LNCAP (cell line): Measurements from ENCODE around the gene DNAJB12.

Experiments used
- CTCF ChIP-seq: fragments of 450-650 bp; IDR thresholded peaks from 2 replicates; pipeline ENCODE4 v1.5.1; 2017; ENCODE audit warnings: mild to moderate bottlenecking

Gene DNAJB12

DNA sequence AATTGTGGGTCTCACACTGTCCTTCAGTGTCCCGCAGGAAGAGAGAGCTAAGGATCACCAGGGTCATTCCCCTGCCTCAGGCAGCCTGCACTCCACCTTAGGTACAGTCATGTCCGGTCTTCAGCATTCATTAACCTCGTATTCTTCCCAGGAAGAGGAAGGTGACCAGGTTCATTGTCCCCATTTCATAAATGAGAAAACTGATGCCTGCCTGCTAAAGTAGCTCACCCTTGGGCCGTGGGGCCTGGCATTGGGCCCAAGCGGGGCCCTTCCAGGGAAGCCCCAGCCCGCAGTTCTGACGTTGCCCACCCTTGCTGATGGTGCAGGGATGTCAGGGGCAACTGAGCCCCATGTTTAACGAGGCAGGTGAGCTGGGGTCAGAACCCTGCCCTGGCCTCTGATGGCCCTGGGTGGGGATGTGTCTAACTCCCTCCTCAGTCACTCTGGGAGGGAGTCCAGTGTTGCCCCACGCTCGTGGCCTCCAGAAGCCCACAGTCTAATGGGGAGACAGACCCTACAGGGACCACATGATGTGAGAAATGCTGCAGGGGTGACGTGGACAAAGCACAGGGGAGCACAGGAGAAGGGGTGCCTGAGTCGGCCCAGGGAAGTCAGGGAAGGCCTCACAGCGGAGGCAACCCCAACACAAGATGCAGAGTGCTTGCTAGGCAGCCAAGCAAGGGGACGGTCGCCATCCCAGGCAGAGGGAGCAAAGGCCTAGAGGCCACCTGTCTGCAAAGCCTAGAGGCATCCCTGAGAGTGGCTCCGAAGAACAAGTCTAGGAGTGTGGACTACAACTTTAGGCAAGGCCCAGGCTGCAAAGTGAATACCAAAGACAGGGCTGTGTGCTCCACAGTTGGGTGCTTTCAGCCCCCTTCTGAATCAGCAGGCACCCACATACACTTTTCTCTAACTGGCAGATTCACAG is 55.9 kb downstream of the DNAJB12 start:
- TF ChIP-seq CTCF, result no peak

- no peak for TF ChIP-seq CTCF
These were observed 56.7 kb downstream of the DNAJB12 start for GRCh38 chr10:72297805-72298591.

- TF ChIP-seq CTCF, result no peak
These were observed 57.4 kb downstream of the DNAJB12 start for GRCh38 chr10:72297281-72297804.

DNA sequence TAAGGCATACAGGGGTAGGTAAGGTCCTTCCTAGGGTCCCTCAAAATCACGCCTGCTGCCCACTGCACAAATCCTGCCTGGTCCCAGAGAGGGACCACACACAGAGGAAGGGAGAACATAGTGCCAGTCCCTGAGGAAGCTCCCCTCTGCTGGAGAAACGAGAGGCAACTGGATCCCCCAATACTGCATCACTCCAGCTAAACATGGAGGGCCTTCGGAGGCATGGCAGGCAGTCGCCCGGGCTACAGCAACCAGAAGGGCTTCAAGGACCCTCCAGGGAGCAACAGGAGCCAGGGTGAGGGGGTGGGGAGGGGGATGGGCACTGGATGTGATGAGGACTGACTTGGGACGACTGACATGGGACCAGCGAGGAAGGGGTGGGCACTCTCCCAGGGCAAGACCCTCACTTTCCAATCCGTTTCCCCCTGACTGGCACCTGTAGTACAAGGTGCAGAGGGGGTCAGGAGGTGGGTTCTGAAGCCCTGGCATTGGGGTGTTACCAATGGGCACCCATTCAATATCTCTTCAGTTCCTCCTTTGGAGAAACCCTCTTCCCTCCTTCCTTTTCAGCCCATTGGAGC is 59.3 kb downstream of the DNAJB12 start:
- no peak for TF ChIP-seq CTCF

DNA sequence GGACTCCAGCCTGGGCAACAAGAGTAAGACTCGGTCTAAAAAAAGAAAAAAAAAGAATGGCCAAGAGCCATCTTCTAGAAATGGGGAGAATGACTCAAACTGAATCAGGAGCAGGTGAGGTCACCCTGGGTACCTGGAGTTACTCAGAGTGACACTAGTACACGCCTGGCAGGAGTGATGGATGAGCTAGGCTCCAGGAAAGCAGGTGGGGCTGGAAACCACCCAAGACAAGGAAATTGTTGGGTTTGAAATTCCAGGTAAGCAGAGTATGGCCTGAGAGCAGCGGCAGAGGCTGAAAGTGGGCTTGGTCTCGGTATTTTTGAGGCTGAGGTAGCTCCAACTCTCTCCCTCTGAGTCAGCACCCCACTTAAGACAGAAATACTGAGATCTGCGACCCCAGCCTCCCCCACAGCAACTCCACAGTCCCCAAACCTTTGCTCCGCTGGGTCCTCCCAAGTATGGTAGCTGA is 62.5 kb downstream of the DNAJB12 start:
- TF ChIP-seq CTCF, result no peak

GRCh38 chr10:72291019-72291532 is 63.6 kb downstream of the DNAJB12 start:
- TF ChIP-seq CTCF, result no peak

DNA sequence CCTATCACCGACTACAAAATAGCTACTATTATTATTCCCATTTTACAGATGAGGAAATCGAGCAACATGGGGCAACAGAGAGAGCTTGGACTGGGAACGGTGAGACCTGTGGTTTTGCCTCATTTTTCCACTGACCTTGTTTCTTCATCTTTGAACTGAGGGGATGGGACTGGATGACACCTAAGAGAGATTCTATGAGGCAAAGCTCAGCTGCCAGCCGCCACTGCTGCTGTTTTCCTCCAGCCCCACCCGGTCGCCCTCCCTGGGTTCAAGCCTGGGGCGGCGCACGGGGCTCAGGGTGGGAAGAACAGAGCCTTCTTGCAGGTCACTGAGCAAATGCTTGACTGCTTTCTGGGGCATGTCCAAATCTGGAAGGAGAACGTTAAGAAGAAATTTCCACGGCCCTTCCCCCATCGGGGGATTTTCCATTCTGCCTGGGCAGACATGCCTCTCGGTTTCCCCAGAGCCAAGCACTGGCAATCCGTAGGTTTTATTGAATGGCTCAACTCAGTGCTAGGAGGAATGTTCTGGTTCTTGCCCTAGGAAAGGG is 68.7 kb downstream of the DNAJB12 start:
- no peak for TF ChIP-seq CTCF
